IPS-20b (cell line): ENCODE data around the gene TMEM116.
"Not testable (repeated sequence)": the region's sequence is repeated elsewhere in the genome, so short reads cannot be mapped to it uniquely, and the experiment has no call there.

ENCODE experiments used
- H3K27ac ChIP-seq: one replicate; pipeline ENCODE4 v1.5.1; 2013; ENCODE audit warnings: low read length
- H3K27me3 ChIP-seq: 2 replicates; pipeline ENCODE4 v1.6.1; 2013; ENCODE audit warnings: mild to moderate bottlenecking, low read length, inconsistent platforms; ENCODE audit not compliant: insufficient read depth
- H3K36me3 ChIP-seq: 2 replicates; pipeline ENCODE4 v1.6.1; 2013; ENCODE audit warnings: low read depth, mild to moderate bottlenecking, inconsistent platforms, low read length, moderate library complexity; ENCODE audit not compliant: insufficient read depth
- H3K4me1 ChIP-seq: 2 replicates; pipeline ENCODE4 v1.6.1; 2013; ENCODE audit warnings: mild to moderate bottlenecking, control low read depth, inconsistent platforms, low read length, moderate library complexity; ENCODE audit not compliant: insufficient read depth
- H3K4me3 ChIP-seq: 2 replicates; pipeline ENCODE4 v1.5.1; 2013; ENCODE audit warnings: mild to moderate bottlenecking, low read length, inconsistent platforms
- H3K9ac ChIP-seq: 2 replicates; pipeline ENCODE4 v1.6.1; 2013; ENCODE audit warnings: low read depth, mild to moderate bottlenecking, inconsistent platforms, low read length, moderate library complexity
- H3K9me3 ChIP-seq: 2 replicates; pipeline ENCODE4 v1.6.1; 2013; ENCODE audit warnings: mild to moderate bottlenecking, low read depth, low read length, inconsistent platforms; ENCODE audit not compliant: insufficient read depth

The TMEM116 gene

GRCh38 chr12:111964935-111965334 lies 48.0 kb downstream of the TMEM116 start:
- Histone ChIP-seq H3K4me1 (no peaks in the 10 kb centered on the region), H3K9me3 (no peaks in the 10 kb centered on the region), H3K27ac (no peak overlapping the region), H3K4me3 (no peak overlapping the region), H3K9ac (no peak overlapping the region), H3K36me3 (no peaks in the 10 kb centered on the region), H3K27me3 (no peaks in the 10 kb centered on the region)

GRCh38 chr12:111959518-111959917 lies 53.4 kb downstream of the TMEM116 start:
- not testable (repeated sequence) for H3K36me3 ChIP-seq

GRCh38 chr12:111957224-111957623 lies 55.7 kb downstream of the TMEM116 start:
- not testable (repeated sequence) for H3K4me3 ChIP-seq, H3K4me1 ChIP-seq, H3K36me3 ChIP-seq, H3K27me3 ChIP-seq, H3K9ac ChIP-seq, H3K27ac ChIP-seq
- H3K9me3 ChIP-seq, result peaks cover 27% of the 10 kb centered on the region

More at GRCh38 chr12:111959518-111959917, 53.4 kb downstream of the TMEM116 start:
- H3K9ac ChIP-seq, H3K4me3 ChIP-seq, H3K27me3 ChIP-seq, H3K4me1 ChIP-seq, H3K27ac ChIP-seq: not testable (repeated sequence)
- H3K9me3 ChIP-seq, result peaks cover 17% of the 10 kb centered on the region

GRCh38 chr12:111954969-111955368 lies 58.0 kb downstream of the TMEM116 start:
- no peaks in the 10 kb centered on the region for H3K4me1 ChIP-seq
- H3K27ac ChIP-seq, result no peak overlapping the region
- H3K9ac ChIP-seq, result no peak overlapping the region
- H3K4me3 ChIP-seq, result no peak overlapping the region
- H3K36me3 ChIP-seq, result no peaks in the 10 kb centered on the region
- peaks cover 27% of the 10 kb centered on the region for H3K9me3 ChIP-seq
- H3K27me3 ChIP-seq, result no peaks in the 10 kb centered on the region

- no peaks in the 10 kb centered on the region for H3K27me3 ChIP-seq
Observed at GRCh38 chr12:111953455-111953854, 59.5 kb downstream of the TMEM116 start.

GRCh38 chr12:111952084-111952787 lies 60.7 kb downstream of the TMEM116 start:
- H3K9ac ChIP-seq, H3K27me3 ChIP-seq, H3K4me3 ChIP-seq, H3K4me1 ChIP-seq, H3K27ac ChIP-seq, H3K36me3 ChIP-seq: not testable (repeated sequence)
- H3K9me3 ChIP-seq, result peaks cover 27% of the 10 kb centered on the region

More at GRCh38 chr12:111953455-111953854, 59.5 kb downstream of the TMEM116 start:
- Histone ChIP-seq H3K9me3 (peaks cover 27% of the 10 kb centered on the region), H3K4me1 (no peaks in the 10 kb centered on the region), H3K36me3 (no peaks in the 10 kb centered on the region), H3K4me3 (no peak overlapping the region), H3K9ac (no peak overlapping the region), H3K27ac (no peak overlapping the region)

- H3K4me3 ChIP-seq, H3K27ac ChIP-seq, H3K9ac ChIP-seq, H3K36me3 ChIP-seq, H3K4me1 ChIP-seq, H3K27me3 ChIP-seq: not testable (repeated sequence)
- H3K9me3 ChIP-seq, result peaks cover 25% of the 10 kb centered on the region
Observed at GRCh38 chr12:111950961-111951676, 61.8 kb downstream of the TMEM116 start.

- no peak overlapping the region for H3K9ac ChIP-seq
- no peaks in the 10 kb centered on the region for H3K36me3 ChIP-seq
- no peak overlapping the region for H3K27ac ChIP-seq
- no peaks in the 10 kb centered on the region for H3K4me1 ChIP-seq
- no peak overlapping the region for H3K4me3 ChIP-seq
- H3K27me3 ChIP-seq, result no peaks in the 10 kb centered on the region
- no peaks in the 10 kb centered on the region for H3K9me3 ChIP-seq
Observed at GRCh38 chr12:111943929-111944328, 69.0 kb downstream of the TMEM116 start.

- H3K4me3 ChIP-seq, result no peak overlapping the region
- no peaks in the 10 kb centered on the region for H3K9me3 ChIP-seq
- no peaks in the 10 kb centered on the region for H3K27me3 ChIP-seq
- H3K4me1 ChIP-seq, result no peaks in the 10 kb centered on the region
- no peaks in the 10 kb centered on the region for H3K36me3 ChIP-seq
- H3K27ac ChIP-seq, result no peak overlapping the region
- H3K9ac ChIP-seq, result no peak overlapping the region
Observed at GRCh38 chr12:111942557-111942956, 70.4 kb downstream of the TMEM116 start.

GRCh38 chr12:111937429-111937828 lies 75.5 kb downstream of the TMEM116 start:
- Histone ChIP-seq H3K9ac (no peak overlapping the region), H3K36me3 (no peaks in the 10 kb centered on the region), H3K27me3 (no peaks in the 10 kb centered on the region), H3K9me3 (no peaks in the 10 kb centered on the region), H3K27ac (no peak overlapping the region), H3K4me1 (no peaks in the 10 kb centered on the region), H3K4me3 (no peak overlapping the region)

- no peak overlapping the region for H3K9ac ChIP-seq
Observed at GRCh38 chr12:111936869-111937268, 76.1 kb downstream of the TMEM116 start.

GRCh38 chr12:111932241-111932640 lies 80.7 kb downstream of the TMEM116 start:
- Histone ChIP-seq H3K27ac (no peak overlapping the region), H3K4me3 (no peak overlapping the region), H3K27me3 (no peaks in the 10 kb centered on the region), H3K9ac (no peak overlapping the region), H3K9me3 (no peaks in the 10 kb centered on the region), H3K36me3 (no peaks in the 10 kb centered on the region), H3K4me1 (no peaks in the 10 kb centered on the region)

More at GRCh38 chr12:111936869-111937268, 76.1 kb downstream of the TMEM116 start:
- Histone ChIP-seq H3K4me3 (no peak overlapping the region), H3K4me1 (no peaks in the 10 kb centered on the region), H3K9me3 (no peaks in the 10 kb centered on the region), H3K36me3 (no peaks in the 10 kb centered on the region), H3K27me3 (no peaks in the 10 kb centered on the region), H3K27ac (no peak overlapping the region)
